ENCODE data around the gene AIF1. TPM values are rescaled to one million over a fixed set of nuclear protein-coding genes. Genes with fewer than 3 reads are reported as not detected.

AIF1 gene
- total and polyA plus RNA-seq, 2 donors from 2014 or later = 44.1 to 121 TPM

- intact Hi-C loops (cut with DNase I) = no loop called here
- FAIRE-seq = no peak
Observed at GRCh38 chr6:31627690-31628287, 12.8 kb downstream of the AIF1 start.

GRCh38 chr6:31629014-31629413 lies 14.0 kb downstream of the AIF1 start:
- Histone ChIP-seq H3K27ac (ENCODE audit: low read depth in 2 of 2, low read length in 2 of 2) (no peak overlapping the region), H3K27me3 (ENCODE audit: control insufficient read depth, insufficient read depth, low read length) (no peaks in the 10 kb centered on the region), H3K4me1 (ENCODE audit: control insufficient read depth in 2 of 3, insufficient read depth in 2 of 3, low read depth in 1 of 3, low read length in 3 of 3) (no peaks in the 10 kb centered on the region), H3K9me3 (ENCODE audit: control insufficient read depth in 2 of 3, insufficient read depth in 1 of 3, low read length in 3 of 3) (no peaks in the 10 kb centered on the region), H3K9ac (ENCODE audit: low read length in 3 of 3) (no peak overlapping the region), H3K36me3 (ENCODE audit: control insufficient read depth in 2 of 3, insufficient read depth in 3 of 3, low read length in 3 of 3) (peaks cover 30 to 79% (median 46%) of the 10 kb centered on the region in 3 donors), H3K4me3 (ENCODE audit: low read length in 3 of 3) (no peak overlapping the region)
- intact Hi-C loops (cut with DNase I) = no loop called here
- DNase-seq = no peak
- no peak for FAIRE-seq
- no peak for TF ChIP-seq CTCF (IDR thresholded peaks at IDR 0.05; ENCODE audit: borderline replicate concordance, extremely low read depth, insufficient read depth)

More at GRCh38 chr6:31627690-31628287, 12.8 kb downstream of the AIF1 start:
- H3K9me3 ChIP-seq (ENCODE audit: control insufficient read depth in 2 of 3, insufficient read depth in 1 of 3, low read length in 3 of 3) = no peaks in the 10 kb centered on the region
- DNase-seq = no peak
- H3K9ac ChIP-seq (ENCODE audit: low read length in 3 of 3) = no peak overlapping the region
- H3K4me1 ChIP-seq (ENCODE audit: control insufficient read depth in 2 of 3, insufficient read depth in 2 of 3, low read depth in 1 of 3, low read length in 3 of 3) = no peaks in the 10 kb centered on the region
- peaks cover 30 to 78% (median 50%) of the 10 kb centered on the region in 3 donors for H3K36me3 ChIP-seq (ENCODE audit: control insufficient read depth in 2 of 3, insufficient read depth in 3 of 3, low read length in 3 of 3)
- TF ChIP-seq CTCF (IDR thresholded peaks at IDR 0.05; ENCODE audit: borderline replicate concordance, extremely low read depth, insufficient read depth) = no peak
- no peak overlapping the region for H3K27ac ChIP-seq (ENCODE audit: low read depth in 2 of 2, low read length in 2 of 2)
- no peak overlapping the region for H3K4me3 ChIP-seq (ENCODE audit: low read length in 3 of 3)
- no peaks in the 10 kb centered on the region for H3K27me3 ChIP-seq (ENCODE audit: control insufficient read depth, insufficient read depth, low read length)

- H3K27me3 ChIP-seq (ENCODE audit: control insufficient read depth, insufficient read depth, low read length) = no peaks in the 10 kb centered on the region
- no peaks in the 10 kb centered on the region for H3K4me1 ChIP-seq (ENCODE audit: control insufficient read depth in 2 of 3, insufficient read depth in 2 of 3, low read depth in 1 of 3, low read length in 3 of 3)
- no peaks in the 10 kb centered on the region for H3K9me3 ChIP-seq (ENCODE audit: control insufficient read depth in 2 of 3, insufficient read depth in 1 of 3, low read length in 3 of 3)
- FAIRE-seq = no peak
- intact Hi-C loops (cut with DNase I) = no loop called here
- DNase-seq = no peak
- no peak overlapping the region for H3K9ac ChIP-seq (ENCODE audit: low read length in 3 of 3)
- H3K36me3 ChIP-seq (ENCODE audit: control insufficient read depth in 2 of 3, insufficient read depth in 3 of 3, low read length in 3 of 3) = peaks cover 27 to 80% (median 43%) of the 10 kb centered on the region in 3 donors
- no peak for TF ChIP-seq CTCF (IDR thresholded peaks at IDR 0.05; ENCODE audit: borderline replicate concordance, extremely low read depth, insufficient read depth)
- no peak overlapping the region for H3K4me3 ChIP-seq (ENCODE audit: low read length in 3 of 3)
- H3K27ac ChIP-seq (ENCODE audit: low read depth in 2 of 2, low read length in 2 of 2) = no peak overlapping the region
Observed at GRCh38 chr6:31630177-31630934, 15.3 kb downstream of the AIF1 start.

All from kidney (tissue), 14 donors.